C1 segment of cervical spinal cord (tissue), 14 donors: Measurements from ENCODE around the gene CNOT1.
"Not testable (repeated sequence)": the region's sequence is repeated elsewhere in the genome, so short reads cannot be mapped to it uniquely, and the experiment has no call there.

Experiments used
- DNase-seq, 14 donors: peaks; one replicate each; lab custom pipeline; 2025; lab: John Stamatoyannopoulos, UW

CNOT1 gene

GRCh38 chr16:58638148-58639036, 8.8 kb upstream of the CNOT1 start:
- DNase-seq = no peak

GRCh38 chr16:58637021-58637420, 7.4 kb upstream of the CNOT1 start:
- DNase-seq = not testable (repeated sequence)

GRCh38 chr16:58636466-58636865, 6.8 kb upstream of the CNOT1 start:
- DNase-seq = no peak

- DNase-seq = no peak
Measured at GRCh38 chr16:58635502-58635901, 5.9 kb upstream of the CNOT1 start.

- no peak for DNase-seq
Measured at GRCh38 chr16:58634265-58634802, 4.7 kb upstream of the CNOT1 start.

GRCh38 chr16:58628845-58629732, 537 bp downstream of the CNOT1 start:
- peak in 11 of 14 donors; percentile 30 to 73 (median 44) for DNase-seq

GRCh38 chr16:58624209-58624608, 5.4 kb downstream of the CNOT1 start:
- no peak for DNase-seq

GRCh38 chr16:58620396-58620795, 9.2 kb downstream of the CNOT1 start:
- DNase-seq = no peak

GRCh38 chr16:58615280-58615679, 14.3 kb downstream of the CNOT1 start:
- DNase-seq = no peak

- DNase-seq = no peak
Measured at GRCh38 chr16:58614860-58615259, 14.8 kb downstream of the CNOT1 start.

- DNase-seq = no peak
Measured at GRCh38 chr16:58614212-58614611, 15.4 kb downstream of the CNOT1 start.

- not testable (repeated sequence) for DNase-seq
Measured at GRCh38 chr16:58612965-58613364, 16.7 kb downstream of the CNOT1 start.

GRCh38 chr16:58608601-58609136, 21.0 kb downstream of the CNOT1 start:
- no peak for DNase-seq

GRCh38 chr16:58605562-58605961, 24.1 kb downstream of the CNOT1 start:
- no peak for DNase-seq

GRCh38 chr16:58591083-58591482, 38.5 kb downstream of the CNOT1 start:
- no peak for DNase-seq

- DNase-seq = no peak
Measured at GRCh38 chr16:58589326-58589905, 40.2 kb downstream of the CNOT1 start.

- DNase-seq = no peak
Measured at GRCh38 chr16:58588406-58588805, 41.2 kb downstream of the CNOT1 start.

GRCh38 chr16:58586340-58587030, 43.1 kb downstream of the CNOT1 start:
- no peak for DNase-seq

GRCh38 chr16:58584831-58585505, 44.7 kb downstream of the CNOT1 start:
- no peak for DNase-seq
